Coronary artery (tissue), 2 donors: ENCODE results near the gene KCNQ1.

Experiments used
- DNase-seq: peaks from one replicate; pipeline ENCODE4 v3.0.0-alpha.2; 2017; ENCODE audit warnings: low spot score
- H3K27ac ChIP-seq, 2 donors: fragments of 200-600 bp; sonication (generic); one replicate each; pipeline ENCODE4 v1.5.1; 2016 to 2019
- H3K4me3 ChIP-seq: fragments of 200-600 bp; sonication (generic); 2 replicates; pipeline ENCODE4 v1.5.1; 2016; ENCODE audit warnings: mild to moderate bottlenecking, moderate library complexity
- CTCF ChIP-seq: fragments of 200-600 bp; sonication (generic); IDR thresholded peaks from one replicate; pipeline ENCODE4 v1.5.1; 2019; ENCODE audit warnings: antibody characterized with exemption

The KCNQ1 gene

GRCh38 chr11:2675540-2675939 is 230.7 kb downstream of the KCNQ1 start:
- no peak overlapping the region for H3K4me3 ChIP-seq
- DNase-seq, result peak; percentile 64
- no peak for TF ChIP-seq CTCF
- H3K27ac ChIP-seq, result no peak overlapping the region

- Histone ChIP-seq H3K4me3 (no peak overlapping the region), H3K27ac (no peak overlapping the region)
- no peak for DNase-seq
- TF ChIP-seq CTCF, result no peak
Observed at GRCh38 chr11:2677127-2677526, 232.3 kb downstream of the KCNQ1 start.

- no peak overlapping the region for H3K27ac ChIP-seq
- no peak for TF ChIP-seq CTCF
- DNase-seq, result no peak
- H3K4me3 ChIP-seq, result no peak overlapping the region
Observed at GRCh38 chr11:2678396-2678795, 233.6 kb downstream of the KCNQ1 start.

- no peak for TF ChIP-seq CTCF
- peak; percentile 36 for DNase-seq
Observed at GRCh38 chr11:2679011-2679676, 234.3 kb downstream of the KCNQ1 start.

GRCh38 chr11:2681408-2682145 is 236.8 kb downstream of the KCNQ1 start:
- peak; percentile 38 for DNase-seq
- Histone ChIP-seq H3K27ac (no peak overlapping the region), H3K4me3 (no peak overlapping the region)
- no peak for TF ChIP-seq CTCF

More at GRCh38 chr11:2679011-2679676, 234.3 kb downstream of the KCNQ1 start:
- Histone ChIP-seq H3K27ac (no peak overlapping the region), H3K4me3 (no peak overlapping the region)

- TF ChIP-seq CTCF, result no peak
- Histone ChIP-seq H3K27ac (no peak overlapping the region), H3K4me3 (no peak overlapping the region)
- no peak for DNase-seq
Observed at GRCh38 chr11:2683806-2684205, 239.0 kb downstream of the KCNQ1 start.

GRCh38 chr11:2684581-2684980 is 239.8 kb downstream of the KCNQ1 start:
- Histone ChIP-seq H3K27ac (no peak overlapping the region), H3K4me3 (no peak overlapping the region)
- DNase-seq, result peak; percentile 36
- no peak for TF ChIP-seq CTCF
